OCI-LY1 (cell line): ENCODE measurements around the gene GSG1L.

ENCODE experiments used
- H2AFZ ChIP-seq: fragments of 200-600 bp; sonication (generic), shearing (Covaris generic); 2 replicates; pipeline ENCODE4 v1.6.0; 2014; ENCODE audit warnings: antibody characterized with exemption, mild to moderate bottlenecking, low read length
- H3F3A ChIP-seq: fragments of 200-600 bp; sonication (generic), shearing (Covaris generic); 2 replicates; pipeline ENCODE4 v1.6.0; 2014; ENCODE audit warnings: mild to moderate bottlenecking, antibody characterized with exemption, low read length, moderate library complexity; ENCODE audit not compliant: insufficient read depth
- H3K27ac ChIP-seq: fragments of 200-600 bp; sonication (generic); 2 replicates; pipeline ENCODE4 v1.5.1; 2014; ENCODE audit warnings: low read length, mixed run types, mild to moderate bottlenecking, low read depth; ENCODE audit not compliant: poor library complexity, severe bottlenecking
- H3K27me3 ChIP-seq: fragments of 200-600 bp; sonication (generic); 2 replicates; pipeline ENCODE4 v1.6.0; 2014; ENCODE audit warnings: antibody characterized with exemption, mild to moderate bottlenecking, low read length, moderate library complexity; ENCODE audit not compliant: insufficient read depth
- H3K36me3 ChIP-seq: fragments of 200-600 bp; sonication (generic); 2 replicates; pipeline ENCODE4 v1.6.1; 2014; ENCODE audit warnings: mild to moderate bottlenecking, antibody characterized with exemption, low read length, moderate library complexity, mixed read lengths; ENCODE audit not compliant: insufficient read depth
- H3K4me1 ChIP-seq: fragments of 200-600 bp; sonication (generic); 2 replicates; pipeline ENCODE4 v1.5.1; 2014; ENCODE audit warnings: mild to moderate bottlenecking, low read length, moderate library complexity; ENCODE audit not compliant: insufficient read depth, severe bottlenecking
- H3K4me2 ChIP-seq: fragments of 200-600 bp; sonication (generic), shearing (Covaris generic); 2 replicates; pipeline ENCODE4 v1.6.1; 2014; ENCODE audit warnings: low read length
- H3K4me3 ChIP-seq: fragments of 200-600 bp; sonication (generic); 2 replicates; pipeline ENCODE4 v1.5.1; 2014; ENCODE audit warnings: low read length, low read depth, mild to moderate bottlenecking, mixed read lengths; ENCODE audit not compliant: poor library complexity, severe bottlenecking
- H3K79me2 ChIP-seq: fragments of 200-600 bp; shearing (Covaris generic); 2 replicates; pipeline ENCODE4 v1.6.1; 2016; ENCODE audit warnings: mixed run types, low read length, mixed read lengths; ENCODE audit not compliant: insufficient read depth
- H3K9ac ChIP-seq: fragments of 200-600 bp; sonication (generic), shearing (Covaris generic); 2 replicates; pipeline ENCODE4 v1.6.1; 2014; ENCODE audit warnings: mild to moderate bottlenecking, low read length, mixed read lengths
- H3K9me2 ChIP-seq: fragments of 200-600 bp; sonication (generic), shearing (Covaris generic); 2 replicates; pipeline ENCODE4 v1.6.1; 2014; ENCODE audit warnings: low read depth, mild to moderate bottlenecking, low read length, mixed read lengths
- H3K9me3 ChIP-seq: fragments of 200-600 bp; shearing (Covaris generic); 2 replicates; pipeline ENCODE4 v1.6.1; 2014; ENCODE audit warnings: low read length, mixed read lengths
- H4K20me1 ChIP-seq: fragments of 200-600 bp; sonication (generic), shearing (Covaris generic); 2 replicates; pipeline ENCODE4 v1.6.0; 2016; ENCODE audit warnings: mild to moderate bottlenecking, low read length; ENCODE audit not compliant: insufficient read depth
- EZH2 ChIP-seq: fragments of 200-600 bp; sonication (generic), shearing (Covaris generic); IDR thresholded peaks from 2 replicates; pipeline ENCODE4 v1.8.0; 2017; ENCODE audit warnings: borderline replicate concordance, mixed run types, mild to moderate bottlenecking, antibody characterized with exemption, low read length, moderate library complexity, mixed read lengths
- TF ChIP-seq, protein P1 (sequence below): fragments of 200-600 bp; sonication (generic), shearing (Covaris generic); IDR thresholded peaks from 2 replicates; pipeline ENCODE4 v1.5.1; 2017; ENCODE audit warnings: mild to moderate bottlenecking, antibody characterized with exemption, low read length, moderate library complexity, mixed read lengths

GSG1L gene

DNA sequence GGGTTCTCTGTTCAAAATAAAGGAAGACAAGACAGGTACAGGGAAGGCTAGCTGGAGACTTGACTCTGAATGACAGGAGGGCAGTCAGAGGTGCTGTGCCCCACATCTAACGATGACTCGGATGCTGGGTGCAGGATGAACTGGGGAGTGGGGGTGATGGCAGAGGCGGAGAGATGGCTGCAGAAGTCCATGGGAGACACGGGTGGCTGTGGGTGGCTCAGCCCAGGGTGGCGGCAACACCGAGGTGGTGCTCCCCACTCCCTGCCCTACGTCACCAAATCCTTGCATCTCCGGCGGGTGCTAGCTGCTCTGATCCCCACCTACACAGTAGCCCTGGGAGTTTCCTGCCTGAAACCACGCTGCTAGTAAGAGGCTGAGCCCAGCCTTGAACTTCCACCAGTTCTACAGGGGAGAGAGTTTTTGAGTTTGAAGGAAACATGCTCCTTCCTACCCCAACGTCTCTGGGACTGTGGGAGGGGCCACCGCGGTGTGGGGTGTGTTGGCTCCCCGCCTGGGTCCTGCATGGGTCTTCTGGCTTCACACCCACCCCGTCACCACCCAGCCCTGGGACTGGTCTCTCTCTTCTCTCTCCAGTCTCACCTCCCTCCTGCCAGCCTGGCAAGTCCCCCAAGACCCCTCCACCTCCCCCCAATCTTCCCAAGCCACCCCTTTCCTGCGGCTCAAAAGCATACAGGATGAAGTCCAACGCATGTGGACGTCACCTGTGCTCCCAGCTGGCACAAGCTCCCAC, 4.5 kb downstream of the GSG1L start:
- Histone ChIP-seq H3K27ac (no peak overlapping the region), H3K4me2 (no peak overlapping the region), H3K4me3 (no peak overlapping the region), H2AFZ (no peak overlapping the region), H3K36me3 (no peaks in the 10 kb centered on the region), H3K4me1 (no peaks in the 10 kb centered on the region), H4K20me1 (no peaks in the 10 kb centered on the region), H3K9ac (no peak overlapping the region), H3K9me3 (no peaks in the 10 kb centered on the region), H3K27me3 (no peaks in the 10 kb centered on the region; the same call in 1 of the 2 replicates), H3F3A (no peaks in the 10 kb centered on the region), H3K79me2 (no peaks in the 10 kb centered on the region), H3K9me2 (no peaks in the 10 kb centered on the region)
- TF ChIP-seq, protein P1, sequence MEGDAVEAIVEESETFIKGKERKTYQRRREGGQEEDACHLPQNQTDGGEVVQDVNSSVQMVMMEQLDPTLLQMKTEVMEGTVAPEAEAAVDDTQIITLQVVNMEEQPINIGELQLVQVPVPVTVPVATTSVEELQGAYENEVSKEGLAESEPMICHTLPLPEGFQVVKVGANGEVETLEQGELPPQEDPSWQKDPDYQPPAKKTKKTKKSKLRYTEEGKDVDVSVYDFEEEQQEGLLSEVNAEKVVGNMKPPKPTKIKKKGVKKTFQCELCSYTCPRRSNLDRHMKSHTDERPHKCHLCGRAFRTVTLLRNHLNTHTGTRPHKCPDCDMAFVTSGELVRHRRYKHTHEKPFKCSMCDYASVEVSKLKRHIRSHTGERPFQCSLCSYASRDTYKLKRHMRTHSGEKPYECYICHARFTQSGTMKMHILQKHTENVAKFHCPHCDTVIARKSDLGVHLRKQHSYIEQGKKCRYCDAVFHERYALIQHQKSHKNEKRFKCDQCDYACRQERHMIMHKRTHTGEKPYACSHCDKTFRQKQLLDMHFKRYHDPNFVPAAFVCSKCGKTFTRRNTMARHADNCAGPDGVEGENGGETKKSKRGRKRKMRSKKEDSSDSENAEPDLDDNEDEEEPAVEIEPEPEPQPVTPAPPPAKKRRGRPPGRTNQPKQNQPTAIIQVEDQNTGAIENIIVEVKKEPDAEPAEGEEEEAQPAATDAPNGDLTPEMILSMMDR: no peak
- no peak for TF ChIP-seq EZH2

DNA sequence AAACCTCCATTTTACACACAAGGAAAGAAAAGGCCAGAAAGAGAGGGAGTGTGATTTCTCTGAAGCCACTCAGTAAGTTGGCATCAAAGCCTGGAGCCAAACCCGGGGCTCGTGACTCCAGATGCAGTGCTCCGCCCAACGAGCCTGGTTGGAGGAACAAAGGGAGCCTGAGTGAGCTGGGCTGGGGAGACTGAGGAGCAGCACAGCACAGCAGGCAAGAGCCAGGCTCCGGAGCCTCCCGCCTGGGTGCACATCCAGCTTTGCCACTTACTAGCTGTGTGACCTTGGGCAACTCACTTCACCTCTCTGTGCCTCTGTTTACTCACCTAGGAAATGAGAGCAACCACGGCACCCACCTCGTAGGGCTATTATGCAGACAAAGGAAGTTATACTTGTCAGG, 5.6 kb downstream of the GSG1L start:
- no peaks in the 10 kb centered on the region for H4K20me1 ChIP-seq
- no peak for TF ChIP-seq EZH2
- TF ChIP-seq, protein P1: no peak
- H3K4me1 ChIP-seq: no peaks in the 10 kb centered on the region
- H3K9me3 ChIP-seq: no peaks in the 10 kb centered on the region
- H3K9ac ChIP-seq: no peak overlapping the region
- no peak overlapping the region for H3K4me3 ChIP-seq
- no peak overlapping the region for H3K27ac ChIP-seq
- H3K4me2 ChIP-seq: no peak overlapping the region
- H2AFZ ChIP-seq: no peak overlapping the region
- no peaks in the 10 kb centered on the region for H3K9me2 ChIP-seq
- H3K27me3 ChIP-seq: no peaks in the 10 kb centered on the region; the same call in 1 of the 2 replicates
- H3K79me2 ChIP-seq: no peaks in the 10 kb centered on the region
- H3K36me3 ChIP-seq: no peaks in the 10 kb centered on the region
- no peaks in the 10 kb centered on the region for H3F3A ChIP-seq

DNA sequence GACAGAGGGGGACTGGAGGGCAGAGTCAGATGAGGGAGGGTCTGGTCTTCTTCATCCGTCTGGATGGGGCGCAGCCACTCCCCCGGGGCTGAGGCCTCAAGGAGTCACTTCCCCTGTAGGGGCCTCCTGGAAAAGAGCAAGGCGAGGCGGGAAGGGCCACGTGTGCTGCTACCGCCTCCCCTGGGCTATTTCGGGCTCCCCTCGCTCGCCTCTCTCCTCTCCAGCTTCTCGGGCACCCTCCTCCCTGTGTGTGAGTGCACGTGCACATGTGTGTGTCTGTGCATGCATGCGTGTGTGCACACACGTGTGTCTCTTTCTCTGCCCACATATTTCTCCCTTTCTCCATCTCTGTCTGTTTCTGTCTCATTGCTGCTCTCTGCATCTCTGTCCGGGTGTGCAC, 10.1 kb downstream of the GSG1L start:
- Histone ChIP-seq H3K27me3 (no peaks in the 10 kb centered on the region; the same call in none of the 2 replicates), H3K36me3 (no peaks in the 10 kb centered on the region), H3K27ac (no peak overlapping the region), H3F3A (no peaks in the 10 kb centered on the region), H3K9me3 (peaks cover 4% of the 10 kb centered on the region; the same call in 1 of the 2 replicates), H4K20me1 (no peaks in the 10 kb centered on the region), H3K4me1 (no peaks in the 10 kb centered on the region), H3K9ac (no peak overlapping the region), H3K4me3 (no peak overlapping the region), H3K4me2 (no peak overlapping the region), H3K79me2 (no peaks in the 10 kb centered on the region), H2AFZ (no peak overlapping the region), H3K9me2 (no peaks in the 10 kb centered on the region)
- TF ChIP-seq, protein P1: no peak
- TF ChIP-seq EZH2: no peak
